Esophagus muscularis mucosa (tissue), 4 donors: Measurements from ENCODE around the gene DEGS2. TPM values are rescaled to one million over a fixed set of nuclear protein-coding genes. Genes with fewer than 3 reads are reported as not detected.
A peak's percentile ranks its signal among the peaks of the same experiment; 100 is the strongest.

ENCODE experiments used
- DNase-seq: peaks from one replicate; pipeline ENCODE4 v3.0.0-alpha.2; 2017; ENCODE audit errors: extremely low spot score
- H3K27ac ChIP-seq, 4 donors: fragments of 200-600 bp; sonication (generic); replicated peaks in 1 of 4; 1 replicate in 3 of 4; 2 replicates in 1 of 4; pipeline ENCODE4 v1.5.1; 2016 to 2019; ENCODE audit warnings: mild to moderate bottlenecking in 1 of 4
- H3K27me3 ChIP-seq, 4 donors: fragments of 200-600 bp; sonication (generic); one replicate each; pipeline versions ENCODE4 v1.5.1 to v1.6.0; 2016 to 2019
- H3K36me3 ChIP-seq, 4 donors: fragments of 200-600 bp; sonication (generic); one replicate each; pipeline ENCODE4 v1.5.1; 2016 to 2019
- H3K4me1 ChIP-seq, 4 donors: fragments of 200-600 bp; sonication (generic); one replicate each; pipeline ENCODE4 v1.5.1; 2016 to 2019
- H3K4me3 ChIP-seq, 4 donors: fragments of 200-600 bp; sonication (generic); 1 replicate in 2 of 4; 2 replicates in 2 of 4; pipeline ENCODE4 v1.5.1; 2016 to 2019; ENCODE audit warnings: mild to moderate bottlenecking in 4 of 4, moderate library complexity in 1 of 4
- H3K9me3 ChIP-seq, 4 donors: fragments of 200-600 bp; sonication (generic); 1 replicate in 3 of 4; 2 replicates in 1 of 4; pipeline ENCODE4 v1.5.1; 2016 to 2019
- EP300 ChIP-seq: sonication (generic); formaldehyde crosslinking; IDR thresholded peaks from one replicate; pipeline ENCODE4 v1.6.1; 2017; ENCODE audit warnings: antibody characterized with exemption
- POLR2A ChIP-seq: fragments of 450-650 bp; IDR thresholded peaks from one replicate; pipeline ENCODE4 v1.6.1; 2017; ENCODE audit warnings: antibody characterized with exemption, moderate library complexity, mild to moderate bottlenecking, low read depth
- POLR2AphosphoS5 ChIP-seq, 2 donors: sonication (generic); formaldehyde crosslinking; IDR thresholded peaks; one replicate each; pipeline ENCODE4 v1.6.1; 2017; ENCODE audit warnings: antibody characterized with exemption in 2 of 2
- WGBS: methylation state at CpG from one replicate; pipeline ENCODE4 v1.1.5; 2018; 5-methylcytosine and 5-hydroxymethylcytosine counted together
- intact Hi-C: fragments of 100-400 bp; cut with DNase I; formaldehyde crosslinking; loops from one replicate; pipeline ENCODE4 v1.15.1; 2023
- total RNA-seq, 4 donors: library from RNA; depleted of rRNA; stranded (reverse); fragments of >200 nt; gene quantifications; one replicate each; pipeline versions ENCODE4 v1.1.0 to v1.2.1, GENCODE V29; 2016
- TF ChIP-seq, protein P1 (sequence below), 3 experiments: fragments of 200-600 bp in 2 of 3; fragments of 450-650 bp in 1 of 3; sonication (generic) in 2 of 3; IDR thresholded peaks; one replicate each; pipeline ENCODE4 v1.5.1; 2017 to 2019; ENCODE audit warnings: antibody characterized with exemption in 3 of 3, mild to moderate bottlenecking in 2 of 3, moderate library complexity in 1 of 3

DEGS2 gene
- total RNA-seq, 4 donors from 2014 or later: 0.06 to 0.33 (median 0.11) TPM; not detected in 1

DNA sequence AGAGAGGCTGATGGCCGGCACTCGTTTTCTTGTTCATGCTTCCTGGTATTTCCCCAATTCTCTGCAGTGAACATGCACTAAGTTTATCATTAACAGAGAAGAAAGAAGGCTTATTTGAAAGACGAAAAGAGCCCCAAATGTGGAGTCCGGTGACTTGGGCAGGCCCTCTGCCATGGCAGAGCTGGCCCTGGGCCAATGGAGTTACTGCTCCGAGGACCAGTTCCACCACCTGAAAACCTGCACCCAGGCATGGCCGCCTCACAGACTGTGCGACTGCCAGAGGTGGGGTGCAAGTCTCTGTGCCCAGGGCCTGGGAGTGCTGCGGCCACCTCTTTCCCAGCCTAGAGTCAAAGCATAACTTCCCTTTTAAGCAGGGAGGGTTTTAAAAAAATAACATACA is 24.9 kb downstream of the DEGS2 start:
- no peak overlapping the region for H3K4me3 ChIP-seq
- H3K27ac ChIP-seq: no peak overlapping the region
- H3K4me1 ChIP-seq: peaks cover 2 to 7% (median 4%) of the 10 kb centered on the region in 4 donors
- no peak for TF ChIP-seq EP300
- no peak for TF ChIP-seq POLR2A
- TF ChIP-seq POLR2AphosphoS5 (IDR thresholded peaks at IDR 0.05): no peak
- TF ChIP-seq, protein P1, sequence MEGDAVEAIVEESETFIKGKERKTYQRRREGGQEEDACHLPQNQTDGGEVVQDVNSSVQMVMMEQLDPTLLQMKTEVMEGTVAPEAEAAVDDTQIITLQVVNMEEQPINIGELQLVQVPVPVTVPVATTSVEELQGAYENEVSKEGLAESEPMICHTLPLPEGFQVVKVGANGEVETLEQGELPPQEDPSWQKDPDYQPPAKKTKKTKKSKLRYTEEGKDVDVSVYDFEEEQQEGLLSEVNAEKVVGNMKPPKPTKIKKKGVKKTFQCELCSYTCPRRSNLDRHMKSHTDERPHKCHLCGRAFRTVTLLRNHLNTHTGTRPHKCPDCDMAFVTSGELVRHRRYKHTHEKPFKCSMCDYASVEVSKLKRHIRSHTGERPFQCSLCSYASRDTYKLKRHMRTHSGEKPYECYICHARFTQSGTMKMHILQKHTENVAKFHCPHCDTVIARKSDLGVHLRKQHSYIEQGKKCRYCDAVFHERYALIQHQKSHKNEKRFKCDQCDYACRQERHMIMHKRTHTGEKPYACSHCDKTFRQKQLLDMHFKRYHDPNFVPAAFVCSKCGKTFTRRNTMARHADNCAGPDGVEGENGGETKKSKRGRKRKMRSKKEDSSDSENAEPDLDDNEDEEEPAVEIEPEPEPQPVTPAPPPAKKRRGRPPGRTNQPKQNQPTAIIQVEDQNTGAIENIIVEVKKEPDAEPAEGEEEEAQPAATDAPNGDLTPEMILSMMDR (IDR thresholded peaks at IDR 0.05): no peak
- peaks cover 9 to 90% (median 65%) of the 10 kb centered on the region in 4 donors for H3K36me3 ChIP-seq
- H3K9me3 ChIP-seq: no peaks in the 10 kb centered on the region
- DNase-seq: no peak
- H3K27me3 ChIP-seq: no peaks in the 10 kb centered on the region
- intact Hi-C loops: no loop called here
- 94% methylated on average over 8 of the region's 8 CpGs for WGBS

GRCh38 chr14:100132903-100133510 is 26.4 kb downstream of the DEGS2 start:
- 69% methylated on average over 6 of the region's 12 CpGs for WGBS
- peak overlapping the region in 1 of 4 donors; percentile 38 for H3K27ac ChIP-seq
- TF ChIP-seq POLR2A (no peak), POLR2AphosphoS5 (IDR thresholded peaks at IDR 0.05) (no peak), EP300 (no peak)
- TF ChIP-seq, protein P1 (IDR thresholded peaks at IDR 0.05): no peak
- H3K9me3 ChIP-seq: no peaks in the 10 kb centered on the region
- no peaks in the 10 kb centered on the region for H3K27me3 ChIP-seq
- peaks cover 9 to 95% (median 61%) of the 10 kb centered on the region in 4 donors for H3K36me3 ChIP-seq
- no peak for DNase-seq
- H3K4me1 ChIP-seq: peaks cover 17 to 22% (median 18%) of the 10 kb centered on the region in 4 donors
- intact Hi-C loops: no loop called here
- H3K4me3 ChIP-seq: no peak overlapping the region

- H3K9me3 ChIP-seq: no peaks in the 10 kb centered on the region
- TF ChIP-seq, protein P1 (IDR thresholded peaks at IDR 0.05): no peak
- TF ChIP-seq POLR2A (no peak), EP300 (no peak), POLR2AphosphoS5 (IDR thresholded peaks at IDR 0.05) (no peak)
- 85% methylated on average over 13 of the region's 25 CpGs for WGBS
- H3K27me3 ChIP-seq: no peaks in the 10 kb centered on the region
- no peak for DNase-seq
- H3K27ac ChIP-seq: peak overlapping the region in 3 of 4 donors; percentile 23 to 43 (median 38)
- H3K4me1 ChIP-seq: peaks cover 17 to 24% (median 19%) of the 10 kb centered on the region in 4 donors
- H3K36me3 ChIP-seq: peaks cover 9 to 93% (median 61%) of the 10 kb centered on the region in 4 donors
- intact Hi-C loops: no loop called here
- H3K4me3 ChIP-seq: no peak overlapping the region
Observed at GRCh38 chr14:100132161-100132902, 27.1 kb downstream of the DEGS2 start.

DNA sequence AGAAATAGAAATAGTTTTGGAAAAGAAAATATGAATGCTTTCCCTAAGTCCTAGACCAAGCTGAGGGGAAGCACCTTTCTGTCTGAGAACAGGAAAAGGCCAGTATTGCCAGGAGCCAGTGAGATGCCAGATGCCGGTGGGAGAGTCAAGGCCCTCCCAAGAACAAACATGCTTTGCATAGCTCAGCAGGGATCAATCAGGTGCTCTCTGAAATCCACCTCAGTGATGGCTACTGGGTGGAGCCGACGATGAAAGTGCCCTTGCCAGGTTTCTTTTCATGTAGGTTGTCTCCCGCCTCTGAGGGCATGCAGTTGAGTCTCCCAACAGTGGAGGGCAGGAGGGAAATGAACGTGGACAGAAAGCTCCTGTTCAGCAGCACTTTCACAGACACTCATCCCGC is 28.3 kb downstream of the DEGS2 start:
- Histone ChIP-seq H3K36me3 (peaks cover 11 to 95% (median 69%) of the 10 kb centered on the region in 4 donors), H3K27me3 (no peaks in the 10 kb centered on the region), H3K27ac (no peak overlapping the region), H3K4me1 (peaks cover 17 to 24% (median 19%) of the 10 kb centered on the region in 4 donors), H3K9me3 (no peaks in the 10 kb centered on the region), H3K4me3 (no peak overlapping the region)
- no peak for DNase-seq
- WGBS: 84% methylated on average over 6 of the region's 6 CpGs
- intact Hi-C loops: no loop called here
- TF ChIP-seq, protein P1 (IDR thresholded peaks at IDR 0.05): no peak
- TF ChIP-seq POLR2AphosphoS5 (IDR thresholded peaks at IDR 0.05) (no peak), EP300 (no peak), POLR2A (no peak)
